HUES48 (cell line): ENCODE data around the gene ZSWIM5.

Experiments used
- H3K27ac ChIP-seq: one replicate; pipeline ENCODE4 v1.7.0; 2013; ENCODE audit warnings: low read depth, low read length, inconsistent platforms
- H3K27me3 ChIP-seq: 2 replicates; pipeline ENCODE4 v1.6.1; 2013; ENCODE audit warnings: mild to moderate bottlenecking, low read length; ENCODE audit not compliant: control insufficient read depth, insufficient read depth
- H3K36me3 ChIP-seq: 2 replicates; pipeline ENCODE4 v1.6.1; 2013; ENCODE audit warnings: low read length; ENCODE audit not compliant: control insufficient read depth, insufficient read depth
- H3K4me1 ChIP-seq: 2 replicates; pipeline ENCODE4 v1.6.1; 2013; ENCODE audit warnings: mild to moderate bottlenecking, low read length; ENCODE audit not compliant: control insufficient read depth, insufficient read depth
- H3K4me3 ChIP-seq: 2 replicates; pipeline ENCODE4 v1.5.1; 2013; ENCODE audit warnings: mild to moderate bottlenecking, low read depth, low read length
- H3K9ac ChIP-seq: 2 replicates; pipeline ENCODE4 v1.6.1; 2013; ENCODE audit warnings: mild to moderate bottlenecking, low read depth, low read length, moderate library complexity
- H3K9me3 ChIP-seq: 2 replicates; pipeline ENCODE4 v1.6.1; 2013; ENCODE audit warnings: low read length; ENCODE audit not compliant: control insufficient read depth, insufficient read depth

ZSWIM5 gene

GRCh38 chr1:44973645-44974044, 232.8 kb downstream of the ZSWIM5 start:
- no peak overlapping the region for H3K27ac ChIP-seq

GRCh38 chr1:44970317-44970716, 236.1 kb downstream of the ZSWIM5 start:
- no peaks in the 10 kb centered on the region for H3K9me3 ChIP-seq
- no peaks in the 10 kb centered on the region for H3K4me1 ChIP-seq
- no peak overlapping the region for H3K9ac ChIP-seq
- no peaks in the 10 kb centered on the region for H3K27me3 ChIP-seq
- H3K36me3 ChIP-seq, result peaks cover 27% of the 10 kb centered on the region
- no peak overlapping the region for H3K4me3 ChIP-seq
- no peak overlapping the region for H3K27ac ChIP-seq

More at GRCh38 chr1:44973645-44974044, 232.8 kb downstream of the ZSWIM5 start:
- H3K36me3 ChIP-seq, result peaks cover 54% of the 10 kb centered on the region
- no peak overlapping the region for H3K9ac ChIP-seq
- H3K4me1 ChIP-seq, result no peaks in the 10 kb centered on the region
- peaks cover 6% of the 10 kb centered on the region for H3K9me3 ChIP-seq
- no peak overlapping the region for H3K4me3 ChIP-seq
- no peaks in the 10 kb centered on the region for H3K27me3 ChIP-seq
